Measurements from ENCODE around the gene TRIM17.

Gene TRIM17

GRCh38 chr1:228378090-228378872, 38.4 kb downstream of the TRIM17 start:
- DNase-seq (ENCODE audit: low read depth in 3 of 3): peak; percentile 6 to 33 (median 18)

- DNase-seq (ENCODE audit: low read depth in 3 of 3): no peak
Measured at GRCh38 chr1:228377664-228378089, 39.0 kb downstream of the TRIM17 start.

- DNase-seq (ENCODE audit: low read depth in 3 of 3): no peak
Measured at GRCh38 chr1:228376651-228377631, 39.7 kb downstream of the TRIM17 start.

GRCh38 chr1:228376262-228376628, 40.4 kb downstream of the TRIM17 start:
- no peak for DNase-seq (ENCODE audit: low read depth in 3 of 3)

DNA sequence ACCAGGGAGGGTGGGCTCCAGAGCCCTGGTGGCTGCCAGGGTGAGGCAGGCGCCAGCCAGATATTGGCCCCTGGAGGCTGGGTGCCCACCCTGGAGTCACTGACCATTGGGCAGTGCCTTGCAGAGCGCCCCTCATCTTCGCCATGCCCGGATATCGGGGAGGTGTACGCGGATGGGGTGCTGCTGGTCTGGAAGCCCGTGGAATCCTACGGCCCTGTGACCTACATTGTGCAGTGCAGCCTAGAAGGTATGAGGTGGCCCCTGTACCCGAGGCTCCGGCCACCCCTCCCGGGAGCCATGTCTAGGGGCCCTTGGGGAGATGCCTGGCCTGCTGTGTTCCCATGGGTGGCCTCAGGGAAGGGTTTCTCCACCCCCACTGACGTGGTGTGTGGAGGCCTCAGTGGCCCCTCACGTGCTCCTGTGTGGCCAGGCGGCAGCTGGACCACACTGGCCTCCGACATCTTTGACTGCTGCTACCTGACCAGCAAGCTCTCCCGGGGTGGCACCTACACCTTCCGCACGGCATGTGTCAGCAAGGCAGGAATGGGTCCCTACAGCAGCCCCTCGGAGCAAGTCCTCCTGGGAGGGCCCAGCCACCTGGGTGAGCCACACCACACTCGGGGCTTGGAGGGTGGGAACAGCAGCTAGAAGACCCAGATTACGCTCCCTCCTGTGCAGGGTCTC, 40.9 kb downstream of the TRIM17 start:
- no peak for DNase-seq (ENCODE audit: low read depth in 3 of 3)

DNA sequence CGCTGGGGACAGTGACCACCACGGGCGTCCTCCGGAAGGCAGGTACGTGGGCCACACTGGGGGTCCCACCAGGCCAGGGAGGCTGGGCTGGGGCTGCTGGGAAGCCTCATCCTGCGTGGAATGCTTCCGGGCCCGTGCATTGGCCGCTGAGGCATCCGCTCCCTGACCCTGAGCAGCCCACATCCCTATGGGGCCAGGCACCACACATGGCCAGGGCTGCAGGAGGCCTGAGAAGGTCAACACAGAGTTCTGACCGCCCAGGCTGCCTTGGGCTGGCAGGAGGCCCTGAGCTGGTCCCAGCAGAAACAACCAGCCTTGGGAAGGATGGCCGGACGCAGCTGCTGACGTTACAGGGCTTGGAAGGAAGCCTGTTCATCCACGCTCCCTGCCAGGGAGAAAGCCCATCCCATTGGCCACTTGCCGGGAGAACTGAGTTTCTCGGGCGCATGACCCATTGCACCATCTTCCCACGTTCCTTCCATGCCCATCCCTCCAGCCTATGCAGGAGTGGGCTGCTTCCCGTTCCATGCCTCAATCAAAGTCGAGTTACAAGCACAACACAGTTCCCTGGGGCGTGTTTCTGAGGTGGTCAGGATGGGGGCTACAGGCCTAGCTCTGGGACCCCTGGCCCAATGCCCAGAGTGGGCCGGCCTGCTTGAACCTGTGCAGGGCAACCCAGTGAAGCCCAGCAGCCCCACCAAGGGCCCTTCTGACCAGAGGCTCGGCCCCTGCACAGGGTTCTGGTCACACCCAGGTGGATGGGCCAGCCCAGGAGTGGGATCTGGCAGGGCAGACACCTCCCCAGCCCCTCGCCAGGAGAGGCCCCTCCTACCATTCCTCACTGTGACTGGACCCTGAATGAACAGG, 41.7 kb downstream of the TRIM17 start:
- DNase-seq (ENCODE audit: low read depth in 3 of 3): no peak

DNA sequence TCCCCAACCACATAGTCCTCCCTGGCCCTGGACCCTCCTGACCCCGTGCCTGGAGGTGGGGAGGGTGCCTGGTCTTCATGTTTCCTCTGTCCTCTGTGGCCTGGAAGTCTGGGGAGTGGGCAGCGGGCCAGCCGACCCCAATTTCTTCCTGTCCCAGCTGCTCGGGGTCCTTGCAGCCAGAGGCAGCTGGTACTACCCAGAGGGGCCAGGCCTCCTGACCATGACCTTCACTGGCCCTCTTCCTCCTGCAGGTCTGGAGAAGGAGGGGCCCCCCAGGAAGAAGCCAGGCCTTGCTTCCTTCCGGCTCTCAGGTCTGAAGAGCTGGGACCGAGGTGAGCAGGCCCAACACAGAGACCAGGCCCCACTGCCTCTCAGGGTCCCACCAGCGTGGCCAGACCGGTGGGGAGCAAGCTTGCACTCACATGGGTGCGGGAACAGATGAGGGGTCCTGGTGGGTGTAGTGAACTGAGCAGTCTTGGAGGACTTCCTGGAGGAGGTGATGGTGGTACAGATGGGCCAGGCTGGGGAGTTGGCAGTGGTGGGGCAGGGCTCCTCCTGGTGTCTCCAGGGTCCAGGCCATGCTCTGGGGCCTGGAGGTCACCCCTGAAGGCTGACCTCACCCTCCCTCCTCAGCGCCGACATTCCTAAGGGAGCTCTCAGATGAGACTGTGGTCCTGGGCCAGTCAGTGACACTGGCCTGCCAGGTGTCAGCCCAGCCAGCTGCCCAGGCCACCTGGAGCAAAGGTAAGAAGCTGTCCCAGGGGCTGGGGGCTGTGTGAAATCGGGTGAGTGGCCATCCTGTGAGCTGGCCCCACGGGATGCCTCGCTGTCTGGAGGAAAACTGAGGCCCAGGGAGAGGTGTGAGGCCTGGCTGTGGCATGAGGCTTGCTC, 42.7 kb downstream of the TRIM17 start:
- no peak for DNase-seq (ENCODE audit: low read depth in 3 of 3)

DNA sequence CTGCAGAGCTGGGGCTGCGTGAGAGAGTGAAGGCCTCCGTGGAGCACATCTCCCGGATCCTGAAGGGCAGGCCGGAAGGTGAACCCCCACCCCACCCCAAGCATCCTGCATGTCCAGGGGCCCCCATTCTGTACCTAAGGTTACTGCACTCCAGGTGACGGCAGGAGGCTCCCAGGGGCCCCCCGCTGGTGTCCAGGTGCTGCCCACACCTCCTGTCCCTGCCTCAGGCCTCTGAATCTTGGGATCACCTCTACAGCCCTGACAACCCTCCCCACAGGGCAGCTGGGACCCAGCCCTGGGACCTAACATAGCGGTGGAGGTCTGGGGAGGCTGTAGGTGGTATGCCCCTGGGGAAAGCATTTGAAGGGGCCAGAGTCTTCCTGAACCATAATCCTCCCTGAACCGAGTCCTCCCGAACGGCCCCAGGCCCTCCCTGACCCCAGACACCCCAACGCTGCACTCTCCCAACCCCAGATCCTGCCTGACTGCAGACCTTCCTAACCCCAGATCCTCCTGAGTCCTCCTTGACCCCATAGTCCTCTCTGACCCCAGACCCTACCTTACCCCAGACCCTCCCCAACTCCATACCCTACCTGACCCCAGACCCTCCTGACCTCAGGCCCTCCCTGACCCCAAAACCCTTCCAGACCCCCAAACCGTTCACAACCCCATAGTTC, 43.5 kb downstream of the TRIM17 start:
- DNase-seq (ENCODE audit: low read depth in 3 of 3): no peak

- no peak for DNase-seq (ENCODE audit: low read depth in 3 of 3)
Measured at GRCh38 chr1:228372183-228373003, 44.3 kb downstream of the TRIM17 start.

GRCh38 chr1:228371741-228372182, 44.9 kb downstream of the TRIM17 start:
- no peak for DNase-seq (ENCODE audit: low read depth in 3 of 3)

DNA sequence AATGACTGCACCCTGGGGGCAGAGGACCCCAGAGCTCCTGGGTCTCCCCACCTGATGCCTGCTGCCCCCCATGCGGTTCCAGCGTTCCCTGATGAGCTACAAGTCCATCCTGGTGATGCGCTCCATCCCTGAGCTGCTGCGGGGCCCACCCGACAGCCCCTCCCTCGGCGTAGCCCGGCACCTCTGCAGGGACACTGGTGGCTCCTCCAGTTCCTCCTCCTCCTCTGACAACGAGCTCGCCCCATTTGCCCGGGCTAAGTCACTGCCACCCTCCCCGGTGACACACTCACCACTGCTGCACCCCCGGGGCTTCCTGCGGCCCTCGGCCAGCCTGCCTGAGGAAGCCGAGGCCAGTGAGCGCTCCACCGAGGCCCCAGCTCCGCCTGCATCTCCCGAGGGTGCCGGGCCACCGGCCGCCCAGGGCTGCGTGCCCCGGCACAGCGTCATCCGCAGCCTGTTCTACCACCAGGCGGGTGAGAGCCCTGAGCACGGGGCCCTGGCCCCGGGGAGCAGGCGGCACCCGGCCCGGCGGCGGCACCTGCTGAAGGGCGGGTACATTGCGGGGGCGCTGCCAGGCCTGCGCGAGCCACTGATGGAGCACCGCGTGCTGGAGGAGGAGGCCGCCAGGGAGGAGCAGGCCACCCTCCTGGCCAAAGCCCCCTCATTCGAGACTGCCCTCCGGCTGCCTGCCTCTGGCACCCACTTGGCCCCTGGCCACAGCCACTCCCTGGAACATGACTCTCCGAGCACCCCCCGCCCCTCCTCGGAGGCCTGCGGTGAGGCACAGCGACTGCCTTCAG, 45.5 kb downstream of the TRIM17 start:
- no peak for DNase-seq (ENCODE audit: low read depth in 3 of 3)

- DNase-seq (ENCODE audit: low read depth in 3 of 3): no peak
Measured at GRCh38 chr1:228370439-228370940, 46.2 kb downstream of the TRIM17 start.

DNA sequence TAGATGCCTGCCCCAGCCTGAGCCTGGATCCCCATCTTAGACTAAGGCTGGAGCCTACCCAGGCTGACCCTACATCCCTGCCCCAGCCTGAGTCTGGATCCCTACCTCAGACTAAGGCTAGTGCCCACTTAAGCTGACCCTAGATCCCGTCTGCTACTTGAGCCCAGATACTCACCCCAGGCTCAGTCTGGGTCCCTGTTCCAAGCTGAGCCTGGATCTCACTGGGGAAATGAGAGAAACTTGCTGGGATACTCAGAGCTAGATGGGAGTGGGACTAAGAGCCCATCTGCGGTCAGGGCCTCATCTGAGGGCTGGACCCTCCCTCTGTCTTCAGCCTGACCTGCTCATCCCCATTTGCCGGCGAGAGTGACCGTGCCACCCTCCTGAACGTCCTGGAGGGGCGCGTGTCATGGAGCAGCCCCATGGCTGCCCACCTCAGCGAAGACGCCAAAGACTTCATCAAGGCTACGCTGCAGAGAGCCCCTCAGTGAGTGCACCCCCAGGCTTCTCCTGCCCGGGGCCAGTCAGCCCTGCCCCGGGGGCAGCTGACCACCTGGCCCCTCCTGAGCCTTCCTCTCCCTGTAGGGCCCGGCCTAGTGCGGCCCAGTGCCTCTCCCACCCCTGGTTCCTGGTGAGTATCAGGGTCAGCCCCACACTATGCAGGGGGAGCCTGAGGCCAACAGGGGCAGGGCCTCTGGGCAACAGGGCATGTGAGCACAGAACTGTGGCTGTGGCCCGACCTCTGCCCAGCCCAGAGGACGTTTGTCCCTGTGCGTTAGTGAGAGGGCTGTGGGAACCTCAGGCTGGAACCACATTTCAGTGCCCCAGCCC, 46.8 kb downstream of the TRIM17 start:
- DNase-seq (ENCODE audit: low read depth in 3 of 3): no peak

DNA sequence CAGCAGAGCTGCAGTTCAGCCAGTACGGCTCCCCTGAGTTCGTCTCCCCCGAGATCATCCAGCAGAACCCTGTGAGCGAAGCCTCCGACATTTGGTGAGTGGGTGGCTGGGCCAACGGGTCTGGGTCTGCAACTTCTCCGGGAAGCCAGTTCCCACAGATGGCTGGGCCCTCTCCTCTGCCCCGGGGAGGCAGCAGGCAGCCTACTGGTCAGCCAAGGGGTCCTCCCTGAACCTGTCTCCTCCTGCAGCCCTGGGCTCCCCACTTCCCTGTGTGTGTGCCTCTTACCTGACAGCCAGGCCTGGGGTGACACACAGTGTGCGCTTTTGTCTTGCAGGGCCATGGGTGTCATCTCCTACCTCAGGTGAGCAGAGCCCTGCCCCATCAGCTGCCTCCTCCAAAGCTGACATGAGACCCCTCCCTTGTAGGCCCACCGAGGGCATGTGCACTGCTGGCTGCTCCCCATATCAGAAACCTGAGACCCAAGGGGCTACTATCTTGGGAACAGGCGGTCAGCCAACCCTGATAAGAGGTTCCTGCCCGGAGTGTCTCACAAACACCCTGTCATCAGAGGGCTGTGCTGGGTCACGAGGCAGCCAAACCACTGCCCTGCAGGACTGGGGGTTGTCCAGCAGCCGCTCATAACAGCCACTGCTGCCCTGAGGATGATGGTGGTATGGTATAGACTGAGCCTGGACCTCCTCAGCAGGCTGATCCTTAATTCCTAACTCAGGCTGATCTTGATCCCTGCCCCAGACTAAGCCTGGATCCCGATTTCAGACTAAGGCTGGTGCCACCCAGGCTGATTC, 47.7 kb downstream of the TRIM17 start:
- DNase-seq (ENCODE audit: low read depth in 3 of 3): no peak

All from stimulated activated CD4-positive, alpha-beta T cell treated with anti-CD3 and anti-CD28 coated beads, TNF-alpha, amount 100 ng/mL, for 4 hours (primary cell).